ENCODE data around the gene PTPRE. TPM values are rescaled to one million over a fixed set of nuclear protein-coding genes. Genes with fewer than 3 reads are reported as not detected.

PTPRE gene
- total RNA-seq, 1 donor from 2014 or later = 33.0 TPM

- no peak for DNase-seq (ENCODE audit: low spot score)
These were observed 45.1 kb downstream of the PTPRE start for GRCh38 chr10:127951861-127952574.

- DNase-seq (ENCODE audit: low spot score) = no peak
These were observed 45.6 kb downstream of the PTPRE start for GRCh38 chr10:127952575-127952869.

- no peak for DNase-seq (ENCODE audit: low spot score)
These were observed 46.0 kb downstream of the PTPRE start for GRCh38 chr10:127952918-127953317.

DNA sequence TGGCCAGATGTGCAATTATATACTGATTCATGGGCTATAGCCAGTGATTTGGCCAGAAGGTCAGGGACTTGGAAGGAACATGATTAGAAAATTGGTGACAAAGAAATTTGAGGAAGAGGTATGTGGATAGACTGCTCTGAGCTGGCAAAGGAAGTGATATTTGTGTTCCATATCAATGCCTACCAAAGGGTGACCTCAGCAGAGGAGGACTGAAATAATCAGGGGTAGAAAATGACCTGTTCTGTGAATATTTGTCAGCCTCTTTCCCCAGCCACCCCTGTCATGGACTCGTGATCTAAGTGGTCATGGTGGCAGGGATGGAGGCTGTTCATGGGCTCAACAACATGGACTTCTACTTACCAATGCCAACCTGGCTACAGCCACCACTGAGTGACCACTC is 47.0 kb downstream of the PTPRE start:
- no peak for DNase-seq (ENCODE audit: low spot score)

DNA sequence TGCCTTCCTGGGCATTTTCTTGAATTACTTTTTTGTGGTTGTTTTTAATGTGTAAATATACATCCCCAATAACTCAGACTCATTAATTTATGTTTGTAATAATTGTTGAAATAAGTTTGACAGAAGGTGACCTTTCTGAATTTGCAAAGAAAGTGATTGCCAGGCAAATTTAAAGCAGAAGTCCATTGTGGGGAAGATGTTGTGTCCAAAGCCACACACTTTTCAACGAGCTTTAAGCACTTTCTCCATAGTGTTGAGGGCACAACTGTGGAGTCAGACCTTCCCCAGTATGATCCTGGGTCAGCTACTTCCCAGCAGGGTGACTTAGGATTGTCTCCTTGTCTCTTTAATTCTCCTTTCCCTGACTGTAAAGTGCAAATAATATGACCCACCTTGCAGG is 52.5 kb downstream of the PTPRE start:
- DNase-seq (ENCODE audit: low spot score) = no peak

DNA sequence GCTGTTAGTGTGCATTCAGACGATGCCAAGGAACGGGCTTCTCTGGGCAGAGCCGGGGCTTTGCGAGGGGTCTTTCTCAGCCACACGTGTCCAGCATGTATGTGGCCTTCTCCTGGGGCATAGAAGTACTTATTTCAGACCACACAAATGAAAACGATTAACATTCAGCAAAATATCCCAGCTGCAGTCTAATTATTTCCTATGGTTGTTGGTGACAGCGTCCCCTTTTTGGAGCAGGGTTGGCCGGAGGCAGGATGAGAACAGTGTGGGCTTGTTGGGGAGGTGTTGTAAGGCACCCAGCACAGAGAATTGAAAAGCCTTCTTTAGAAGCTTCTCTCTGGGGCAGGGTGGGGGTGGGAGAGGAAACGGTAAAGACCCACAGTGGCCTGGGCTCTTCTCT is 54.2 kb downstream of the PTPRE start:
- DNase-seq (ENCODE audit: low spot score) = no peak

DNA sequence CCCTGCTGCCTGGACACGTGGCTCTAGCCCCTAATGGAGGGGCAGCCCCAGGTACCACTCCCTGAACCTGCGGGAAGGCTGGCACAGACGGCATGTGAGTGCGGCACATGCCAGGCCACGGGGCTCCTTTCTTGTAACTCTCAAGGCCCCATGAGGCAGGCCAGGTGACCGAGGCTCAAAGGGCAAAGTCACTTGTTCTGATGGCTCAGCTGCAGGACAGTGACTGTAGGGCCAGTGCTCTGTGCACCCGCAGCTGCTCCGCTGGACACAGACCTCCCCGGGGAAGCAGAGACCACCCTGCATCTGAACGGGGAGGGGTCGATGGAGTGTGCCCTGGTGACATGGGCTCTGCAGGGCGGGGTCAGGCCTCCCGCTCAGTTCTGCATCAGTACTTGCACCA is 55.3 kb downstream of the PTPRE start:
- DNase-seq (ENCODE audit: low spot score) = no peak

GRCh38 chr10:127963136-127963535 is 56.2 kb downstream of the PTPRE start:
- no peak for DNase-seq (ENCODE audit: low spot score)

DNA sequence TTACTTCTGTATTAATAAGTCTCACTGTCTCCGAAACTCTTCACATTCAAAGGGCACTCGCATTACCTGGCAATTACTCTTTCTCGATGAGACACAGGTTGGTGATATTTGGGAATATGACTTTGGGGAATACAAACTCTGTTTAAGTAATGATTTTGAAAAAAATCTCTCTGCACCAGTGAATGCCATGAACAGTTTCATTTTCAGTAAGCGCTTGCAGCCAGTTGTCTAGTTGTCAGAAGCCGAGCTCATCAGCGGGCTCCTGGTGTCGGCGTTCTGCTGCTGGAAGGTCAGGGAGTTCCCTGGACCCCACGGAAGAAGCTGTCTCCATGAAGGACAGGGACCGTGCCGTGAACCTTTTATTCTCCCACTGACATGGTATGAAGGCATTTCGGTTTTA is 57.7 kb downstream of the PTPRE start:
- DNase-seq (ENCODE audit: low spot score) = no peak

DNA sequence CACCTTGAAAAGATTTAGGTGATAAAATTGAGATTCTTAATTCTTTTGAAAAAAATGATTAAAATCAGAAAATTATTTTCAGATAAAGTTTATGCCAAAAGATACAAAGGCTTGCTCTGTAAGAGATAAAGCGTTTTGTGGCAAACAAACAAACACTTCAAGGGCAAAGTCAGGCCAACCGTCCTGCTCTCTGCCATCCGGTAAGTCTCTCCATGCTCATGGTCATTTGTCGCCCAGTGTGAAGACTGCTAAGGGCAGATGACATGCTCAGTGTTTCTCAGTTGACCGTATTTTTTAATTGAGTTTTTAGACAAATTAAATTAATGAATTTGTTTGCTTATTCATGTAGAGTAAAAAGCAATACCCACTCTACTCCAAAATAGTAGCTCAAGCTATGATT is 60.0 kb downstream of the PTPRE start:
- no peak for DNase-seq (ENCODE audit: low spot score)

- peak; percentile 18 for DNase-seq (ENCODE audit: low spot score)
These were observed 61.1 kb downstream of the PTPRE start for GRCh38 chr10:127968027-127968441.

GRCh38 chr10:127968659-127969058 is 61.8 kb downstream of the PTPRE start:
- DNase-seq (ENCODE audit: low spot score) = no peak

DNA sequence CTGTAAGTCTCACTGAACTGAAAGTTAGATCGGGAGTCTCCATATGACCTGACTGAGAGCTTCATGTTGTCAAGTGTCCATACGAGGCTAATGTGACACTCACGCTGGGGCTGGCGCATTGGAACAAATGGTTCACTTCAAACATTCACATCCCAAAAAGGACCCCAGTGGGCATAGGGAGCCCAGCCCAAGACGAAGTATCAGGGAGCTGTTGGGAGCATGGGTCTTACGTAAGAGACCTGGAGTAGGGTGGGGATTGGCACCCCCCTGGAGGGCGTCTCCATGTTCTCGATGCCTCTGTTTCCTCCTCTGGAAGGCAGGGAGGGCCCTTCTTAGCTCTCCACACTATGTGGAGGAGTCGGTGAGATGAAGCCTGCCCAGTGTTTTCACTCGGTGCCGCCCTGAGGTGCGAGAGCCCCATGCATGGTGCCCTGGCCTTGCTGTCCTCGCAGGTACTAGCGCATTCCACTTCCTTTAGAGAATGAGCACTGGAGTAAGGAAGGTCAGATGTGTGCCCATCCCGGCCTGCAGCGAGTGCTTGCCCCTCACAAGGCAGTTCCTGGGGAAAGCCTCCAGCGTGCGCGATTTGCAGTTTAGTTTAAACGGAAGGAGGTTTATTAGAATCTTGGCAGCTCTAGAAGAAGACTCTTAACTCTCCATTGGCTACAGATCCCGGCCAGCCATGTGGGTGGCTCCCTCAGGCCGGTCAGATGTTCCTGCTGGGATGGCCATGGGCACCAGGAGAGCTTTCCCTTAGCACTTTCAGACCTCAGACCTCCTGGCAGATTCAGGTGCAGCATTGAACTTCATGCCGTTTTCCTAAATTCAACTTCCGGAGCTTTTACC is 64.4 kb downstream of the PTPRE start:
- peak; percentile 29 for DNase-seq (ENCODE audit: low spot score)

DNA sequence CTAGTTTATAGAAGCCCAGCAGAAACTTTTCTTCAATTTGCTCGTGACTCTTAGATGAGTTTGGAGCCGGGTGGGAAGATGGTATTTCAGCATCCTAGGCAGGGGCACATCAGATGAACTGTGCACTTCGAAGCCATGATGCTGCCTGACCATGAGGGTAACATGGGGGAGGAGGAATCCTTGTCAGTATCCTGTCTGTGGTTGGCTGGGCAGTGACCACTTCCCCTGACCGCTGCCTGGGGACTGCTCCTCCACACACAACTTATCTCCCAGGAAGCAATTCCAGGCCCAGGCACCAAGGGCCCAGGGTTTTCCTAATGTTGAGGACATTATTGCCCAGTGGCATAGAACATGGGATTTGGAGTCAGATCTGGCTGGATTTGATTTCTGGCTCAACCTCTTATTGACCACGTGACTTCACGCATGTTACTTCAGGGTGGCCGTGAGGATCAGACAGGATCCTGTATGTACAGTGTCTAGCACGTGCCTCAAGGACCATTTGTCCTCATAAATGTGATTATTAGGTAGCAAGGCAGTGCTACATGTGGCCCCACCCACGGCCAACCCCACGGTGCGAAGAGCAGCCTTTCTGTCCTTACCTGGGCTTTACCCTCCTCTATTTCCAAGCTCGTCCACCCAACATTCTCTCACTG is 65.2 kb downstream of the PTPRE start:
- DNase-seq (ENCODE audit: low spot score) = no peak

- no peak for DNase-seq (ENCODE audit: low spot score)
These were observed 66.0 kb downstream of the PTPRE start for GRCh38 chr10:127972751-127973357.

GRCh38 chr10:127973791-127974311 is 66.9 kb downstream of the PTPRE start:
- DNase-seq (ENCODE audit: low spot score) = peak; percentile 38

DNA sequence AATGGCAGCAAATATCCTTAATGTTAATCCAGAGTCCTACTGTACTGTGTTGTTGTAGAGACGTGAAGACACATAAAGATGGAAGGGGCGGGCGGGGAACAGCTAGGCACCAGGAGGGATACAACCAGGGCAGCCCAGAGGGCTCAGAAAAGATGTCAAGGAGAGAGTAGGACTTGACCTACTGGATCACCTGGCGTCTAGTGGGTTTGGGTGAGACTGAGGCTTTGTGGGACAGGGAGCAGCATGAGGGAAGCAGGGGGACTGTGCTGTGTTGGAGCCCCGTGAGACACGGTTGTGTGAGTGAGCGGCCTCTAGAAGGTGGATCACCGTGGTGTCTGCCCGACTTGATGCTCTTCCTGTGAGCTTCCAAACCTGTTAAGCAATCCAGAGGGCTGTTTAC is 68.0 kb downstream of the PTPRE start:
- peak; percentile 20 for DNase-seq (ENCODE audit: low spot score)

DNA sequence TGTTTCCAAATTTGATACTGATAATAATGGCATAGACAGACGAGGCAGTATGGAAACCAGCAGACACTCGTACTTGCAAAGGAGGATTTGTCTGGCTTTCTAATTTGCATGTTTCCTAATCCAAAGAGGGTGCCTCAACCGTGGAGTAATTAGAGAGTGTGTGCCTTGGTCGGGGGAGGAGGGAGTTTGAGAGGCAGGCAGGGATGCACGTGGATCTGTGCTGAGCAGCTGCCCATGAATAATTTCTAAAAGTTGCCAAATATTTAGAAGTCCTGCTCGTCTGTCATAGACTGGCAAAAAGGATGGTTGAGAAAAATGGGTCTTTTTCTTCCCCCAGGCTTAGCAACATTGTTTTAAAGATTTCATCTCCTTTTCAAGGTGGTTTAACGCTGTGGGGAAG is 69.4 kb downstream of the PTPRE start:
- peak; percentile 14 for DNase-seq (ENCODE audit: low spot score)

DNA sequence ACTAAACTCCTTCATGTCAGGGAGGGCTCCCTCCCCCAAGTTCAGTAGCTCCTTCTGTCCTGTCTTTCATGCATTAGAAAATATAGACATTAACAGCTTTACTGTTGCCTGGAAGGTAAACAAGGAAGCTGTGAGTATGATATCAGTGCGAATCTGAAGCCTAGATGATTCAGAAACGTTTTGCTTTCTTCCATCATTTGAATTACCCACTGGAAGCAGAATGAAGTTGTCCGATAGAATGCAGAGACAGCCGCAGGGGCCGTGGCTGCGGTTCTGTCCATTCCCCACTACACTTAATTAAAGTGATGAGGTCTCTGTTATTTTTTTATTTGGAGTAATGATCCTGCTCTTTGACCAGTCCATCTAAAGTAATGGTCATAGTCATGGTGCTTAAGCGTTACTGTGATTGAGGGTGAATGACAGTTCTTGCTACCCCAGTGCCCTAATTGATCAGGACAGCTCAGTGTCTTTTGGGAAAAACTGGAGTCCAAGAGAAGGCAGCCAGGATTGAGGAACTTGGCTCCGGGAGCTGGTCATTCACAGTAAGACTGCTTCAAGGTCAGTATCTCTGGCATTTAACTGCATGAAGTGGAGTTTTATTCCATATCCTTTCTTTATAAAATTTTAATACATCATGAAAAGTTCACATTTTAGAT is 69.9 kb downstream of the PTPRE start:
- no peak for DNase-seq (ENCODE audit: low spot score)

DNA sequence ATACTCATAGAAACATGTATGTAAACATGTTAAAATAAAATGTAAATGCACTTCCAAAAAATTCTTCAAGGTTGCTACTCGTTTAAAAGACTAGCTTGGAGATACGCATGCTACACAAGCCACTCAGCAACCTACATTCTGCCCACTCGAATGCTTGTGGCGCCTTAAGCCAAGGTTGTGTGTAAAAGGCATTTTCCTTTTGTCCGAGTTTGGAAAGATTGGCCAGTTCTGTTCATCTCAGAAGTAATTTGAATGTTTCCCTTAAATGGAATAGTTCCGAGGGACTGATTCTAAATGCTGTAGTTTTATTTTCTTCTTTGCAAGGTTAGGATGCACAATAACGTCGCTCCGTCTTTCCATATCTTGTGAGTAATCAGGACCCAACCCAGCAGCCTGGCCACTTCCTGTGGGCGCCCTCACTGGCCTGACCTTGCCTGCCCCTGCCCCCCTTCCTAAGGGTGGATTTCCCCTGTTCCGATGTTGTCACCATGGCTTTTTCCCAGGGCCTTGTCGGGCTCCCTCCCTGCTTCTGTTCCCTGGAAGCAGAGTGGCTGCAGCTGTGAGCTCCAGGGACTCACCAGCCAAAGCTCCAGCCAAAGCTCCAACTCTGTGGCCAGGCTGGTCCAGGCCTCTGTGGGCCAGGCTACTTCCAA is 70.6 kb downstream of the PTPRE start:
- peak; percentile 55 for DNase-seq (ENCODE audit: low spot score)

DNA sequence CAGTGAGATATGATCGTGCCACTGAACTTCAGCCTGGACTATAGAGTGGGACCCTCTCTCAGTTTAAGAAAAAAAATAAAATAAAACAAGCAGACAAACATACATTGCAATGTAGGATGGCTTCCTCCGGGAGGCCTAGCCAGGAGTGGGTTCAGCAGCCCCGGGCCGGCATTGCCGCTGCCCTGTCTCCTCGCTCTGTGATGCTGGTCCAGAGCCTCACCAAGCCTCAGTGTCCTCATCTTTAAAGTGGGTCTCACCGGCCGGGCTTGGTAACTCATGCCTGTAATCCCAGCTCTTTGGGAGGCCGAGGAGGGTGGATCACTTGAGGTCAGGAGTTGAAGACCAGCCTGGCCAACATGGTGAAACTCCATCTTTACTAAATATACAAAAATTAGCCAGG is 71.6 kb downstream of the PTPRE start:
- DNase-seq (ENCODE audit: low spot score) = no peak
